ENCODE measurements around the gene NKX2-1.

Gene NKX2-1

GRCh38 chr14:36471431-36471830 lies 48.6 kb downstream of the NKX2-1 start:
- in situ Hi-C loops (cut with MboI; ENCODE audit: low pct_unique_long_range_greater_than_20kb, low sequenced_read_pairs) = no loop called here

DNA sequence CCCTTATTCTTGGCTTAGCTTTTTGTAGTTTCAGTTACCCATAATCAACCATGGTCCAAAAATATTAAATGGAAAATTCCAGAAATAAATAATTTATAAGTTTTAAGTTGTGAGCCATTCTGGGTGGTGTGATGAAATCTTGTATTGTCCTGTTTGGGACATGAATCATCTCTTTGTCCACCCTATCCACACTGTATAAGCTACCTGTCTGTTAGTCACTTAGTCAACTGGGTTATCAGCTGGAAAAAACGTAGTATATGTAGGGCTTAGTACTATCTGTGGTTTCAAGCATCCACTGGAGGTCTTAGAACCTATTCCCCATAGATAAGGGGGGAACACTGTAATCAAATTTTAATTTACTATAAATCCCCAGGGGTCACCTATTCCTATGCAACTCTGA lies 52.7 kb downstream of the NKX2-1 start:
- DNase-seq = no peak
- in situ Hi-C loops (cut with MboI; ENCODE audit: low pct_unique_long_range_greater_than_20kb, low sequenced_read_pairs) = no loop called here

More at GRCh38 chr14:36471431-36471830, 48.6 kb downstream of the NKX2-1 start:
- no peak for DNase-seq

Data from KBM-7 (cell line).